ENCODE results near the gene CNIH3. TPM values are rescaled to one million over a fixed set of nuclear protein-coding genes. Genes with fewer than 3 reads are reported as not detected.

Gene CNIH3
- total RNA-seq, 1 experiment from 2014 or later: 2.1 TPM

GRCh38 chr1:224676551-224676950 is 60.4 kb downstream of the CNIH3 start:
- Mint-ChIP-seq H3K27me3 (ENCODE audit: unreplicated experiment) (peaks cover 64% of the 10 kb centered on the region), H3K27ac (ENCODE audit: unreplicated experiment) (no peak overlapping the region), H3K4me3 (ENCODE audit: low read depth, unreplicated experiment) (no peak overlapping the region), H3K9me3 (ENCODE audit: low read depth, unreplicated experiment) (no peaks in the 10 kb centered on the region), H3K4me1 (ENCODE audit: low read depth, unreplicated experiment) (no peaks in the 10 kb centered on the region), H3K36me3 (ENCODE audit: insufficient read depth, unreplicated experiment) (no peaks in the 10 kb centered on the region)
- intact Hi-C loops (cut with micrococcal nuclease; ENCODE audit: unreplicated experiment): no loop called here
- CTCF ChIA-PET: interaction anchor here (0.5 to 0.7 kb wide), 2 partner anchors 81 to 232 kb away, joined by 4 read pairs; no protein-coding TSS in a partner anchor
- no TSS peak for BruUV-seq (replicated peaks)
- TF ChIP-seq CTCF (IDR thresholded peaks at IDR 0.05; ENCODE audit: unreplicated experiment): no peak
- no peak for DNase-seq

DNA sequence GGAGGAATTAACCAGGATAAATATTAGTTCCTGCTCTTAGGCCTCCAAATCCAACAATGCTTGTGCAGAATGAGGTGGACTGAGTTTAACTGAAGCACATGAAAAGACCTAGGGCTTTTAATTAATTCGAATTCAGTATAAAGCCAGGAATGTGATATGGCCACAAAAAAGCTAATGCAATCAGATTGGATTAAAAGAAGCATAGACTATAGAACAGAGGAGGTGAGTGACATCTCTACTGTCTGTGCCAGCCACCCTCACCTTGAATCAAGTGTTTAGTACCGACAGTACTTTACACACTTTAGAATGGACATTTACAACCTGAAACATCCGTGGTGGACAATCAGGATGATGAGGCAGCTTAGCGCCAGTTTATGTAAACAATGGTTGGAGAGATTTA is 62.1 kb downstream of the CNIH3 start:
- Mint-ChIP-seq H3K4me3 (ENCODE audit: low read depth, unreplicated experiment) (no peak overlapping the region), H3K36me3 (ENCODE audit: insufficient read depth, unreplicated experiment) (no peaks in the 10 kb centered on the region), H3K27ac (ENCODE audit: unreplicated experiment) (no peak overlapping the region), H3K4me1 (ENCODE audit: low read depth, unreplicated experiment) (no peaks in the 10 kb centered on the region), H3K9me3 (ENCODE audit: low read depth, unreplicated experiment) (no peaks in the 10 kb centered on the region), H3K27me3 (ENCODE audit: unreplicated experiment) (peaks cover 64% of the 10 kb centered on the region)
- no TSS peak for BruUV-seq (replicated peaks)
- TF ChIP-seq CTCF (IDR thresholded peaks at IDR 0.05; ENCODE audit: unreplicated experiment): no peak
- CTCF ChIA-PET: interaction anchor here (0.6 kb wide), 1 partner anchor 217 kb away, joined by 13 read pairs; no protein-coding TSS in a partner anchor
- DNase-seq: no peak
- intact Hi-C loops (cut with micrococcal nuclease; ENCODE audit: unreplicated experiment): no loop called here

DNA sequence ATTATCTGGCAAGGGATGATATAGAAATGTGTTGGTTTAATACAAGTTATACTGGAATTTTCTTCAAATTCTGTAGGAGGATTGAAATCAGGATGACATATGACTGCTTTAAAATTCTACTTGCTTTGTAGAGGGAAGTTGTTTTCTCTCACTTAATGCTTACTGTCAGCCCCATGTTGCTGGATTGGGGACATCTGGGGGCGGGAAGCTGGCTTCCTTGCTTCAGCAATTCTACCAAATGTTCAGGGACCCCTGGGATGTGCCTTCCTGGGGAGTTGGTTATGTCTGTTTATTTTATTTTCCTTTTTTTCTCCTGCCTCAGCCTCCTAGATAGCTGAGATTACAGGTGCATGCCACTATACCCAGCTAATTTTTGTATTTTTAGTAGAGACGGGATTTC is 63.5 kb downstream of the CNIH3 start:
- intact Hi-C loops (cut with micrococcal nuclease; ENCODE audit: unreplicated experiment): no loop called here
- CTCF ChIA-PET: no interaction called here
- Mint-ChIP-seq H3K27me3 (ENCODE audit: unreplicated experiment) (peaks cover 64% of the 10 kb centered on the region), H3K4me1 (ENCODE audit: low read depth, unreplicated experiment) (no peaks in the 10 kb centered on the region), H3K9me3 (ENCODE audit: low read depth, unreplicated experiment) (no peaks in the 10 kb centered on the region), H3K36me3 (ENCODE audit: insufficient read depth, unreplicated experiment) (no peaks in the 10 kb centered on the region), H3K27ac (ENCODE audit: unreplicated experiment) (no peak overlapping the region), H3K4me3 (ENCODE audit: low read depth, unreplicated experiment) (no peak overlapping the region)
- no peak for TF ChIP-seq CTCF (IDR thresholded peaks at IDR 0.05; ENCODE audit: unreplicated experiment)
- no TSS peak for BruUV-seq (replicated peaks)
- no peak for DNase-seq

- CTCF ChIA-PET: no interaction called here
- H3K4me3 Mint-ChIP-seq (ENCODE audit: low read depth, unreplicated experiment): no peak overlapping the region
- intact Hi-C loops (cut with micrococcal nuclease; ENCODE audit: unreplicated experiment): no loop called here
- no peak for TF ChIP-seq CTCF (IDR thresholded peaks at IDR 0.05; ENCODE audit: unreplicated experiment)
- no peaks in the 10 kb centered on the region for H3K36me3 Mint-ChIP-seq (ENCODE audit: insufficient read depth, unreplicated experiment)
- peaks cover 69% of the 10 kb centered on the region for H3K27me3 Mint-ChIP-seq (ENCODE audit: unreplicated experiment)
- no TSS peak for BruUV-seq (replicated peaks)
- H3K4me1 Mint-ChIP-seq (ENCODE audit: low read depth, unreplicated experiment): no peaks in the 10 kb centered on the region
- H3K27ac Mint-ChIP-seq (ENCODE audit: unreplicated experiment): no peak overlapping the region
- DNase-seq: no peak
- no peaks in the 10 kb centered on the region for H3K9me3 Mint-ChIP-seq (ENCODE audit: low read depth, unreplicated experiment)
Observed at GRCh38 chr1:224681816-224682215, 65.7 kb downstream of the CNIH3 start.
